Neural cell (in vitro differentiated cells): ENCODE data around the gene SSC5D. TPM values are rescaled to one million over a fixed set of nuclear protein-coding genes. Genes with fewer than 3 reads are reported as not detected.

Source experiments
- H2AFZ ChIP-seq: fragments of 200-600, 300-800 bp; sonication (generic), shearing (Covaris generic); 2 replicates; pipeline ENCODE4 v1.6.0; 2014; ENCODE audit warnings: low read depth, mild to moderate bottlenecking, antibody characterized with exemption, low read length, moderate library complexity
- H3F3A ChIP-seq: fragments of 200-600 bp; shearing (Covaris generic); 2 replicates; pipeline ENCODE4 v1.6.1; 2016; ENCODE audit warnings: mild to moderate bottlenecking, moderate library complexity, mixed read lengths, antibody characterized with exemption, low read length; ENCODE audit not compliant: insufficient read depth, poor library complexity, severe bottlenecking
- H3K27ac ChIP-seq: fragments of 200-600, 300-800 bp; sonication (generic), shearing (Covaris generic); 2 replicates; pipeline ENCODE4 v1.5.1; 2014; ENCODE audit warnings: mild to moderate bottlenecking, low read length, moderate library complexity
- H3K27me3 ChIP-seq: fragments of 300-800, 200-600 bp; sonication (generic), shearing (Covaris generic); 2 replicates; pipeline ENCODE4 v1.6.0; 2014; ENCODE audit warnings: mild to moderate bottlenecking, low read depth, low read length, moderate library complexity; ENCODE audit not compliant: insufficient read depth
- H3K36me3 ChIP-seq: fragments of 300-800, 200-600 bp; sonication (generic), shearing (Covaris generic); 2 replicates; pipeline ENCODE4 v1.5.1; 2014; ENCODE audit warnings: mild to moderate bottlenecking, antibody characterized with exemption, low read length, moderate library complexity; ENCODE audit not compliant: insufficient read depth
- H3K4me2 ChIP-seq: fragments of 300-800, 200-600 bp; sonication (generic), shearing (Covaris generic); 2 replicates; pipeline ENCODE4 v1.6.0; 2014; ENCODE audit warnings: mild to moderate bottlenecking, low read length
- H3K4me3 ChIP-seq: fragments of 300-800, 200-600 bp; sonication (generic), shearing (Covaris generic); 2 replicates; pipeline ENCODE4 v1.5.1; 2014; ENCODE audit warnings: mild to moderate bottlenecking, low read length, moderate library complexity
- H3K79me2 ChIP-seq: fragments of 200-600 bp; shearing (Covaris generic); replicated peaks from 2 replicates; pipeline ENCODE4 v1.6.0; 2014; ENCODE audit warnings: mild to moderate bottlenecking, low read length, moderate library complexity; ENCODE audit not compliant: insufficient read depth
- H3K9ac ChIP-seq: fragments of 300-800, 200-600 bp; sonication (generic), shearing (Covaris generic); 2 replicates; pipeline ENCODE4 v1.6.1; 2016; ENCODE audit warnings: mild to moderate bottlenecking, low read length, mixed read lengths
- H3K9me2 ChIP-seq: fragments of 200-600 bp; shearing (Covaris generic); 2 replicates; pipeline ENCODE4 v1.6.1; 2016; ENCODE audit warnings: mild to moderate bottlenecking, low read length, mixed read lengths; ENCODE audit not compliant: insufficient read depth
- H3K9me3 ChIP-seq: fragments of 200-600, 300-800 bp; sonication (generic), shearing (Covaris generic); 2 replicates; pipeline ENCODE4 v1.6.1; 2016; ENCODE audit warnings: mild to moderate bottlenecking, mixed run types, low read length, moderate library complexity, mixed read lengths
- H4K20me1 ChIP-seq: fragments of 200-600 bp; shearing (Covaris generic); 2 replicates; pipeline ENCODE4 v1.6.1; 2016; ENCODE audit warnings: mild to moderate bottlenecking, mixed run types; ENCODE audit not compliant: insufficient read depth
- CTCF ChIP-seq: fragments of 450-650 bp; IDR thresholded peaks from 2 replicates; pipeline ENCODE4 v1.5.1; 2014; ENCODE audit warnings: antibody characterized with exemption, mild to moderate bottlenecking, moderate library complexity; ENCODE audit not compliant: poor library complexity, severe bottlenecking
- EP300 ChIP-seq: fragments of 450-650 bp; conservative IDR thresholded peaks from 2 replicates; pipeline ENCODE4 v1.6.1; 2014; ENCODE audit warnings: antibody characterized with exemption, mild to moderate bottlenecking, moderate library complexity; ENCODE audit not compliant: poor library complexity, severe bottlenecking
- EZH2 ChIP-seq: fragments of 200-600, 300-800 bp; shearing (Covaris generic), sonication (generic); IDR thresholded peaks from 2 replicates; pipeline ENCODE4 v1.6.1; 2014; ENCODE audit warnings: antibody characterized with exemption, low read length, borderline replicate concordance, mild to moderate bottlenecking; ENCODE audit not compliant: insufficient read depth, poor library complexity, severe bottlenecking
- MXI1 ChIP-seq: fragments of 450-650 bp; conservative IDR thresholded peaks from 2 replicates; pipeline ENCODE4 v1.6.1; 2014; ENCODE audit warnings: antibody characterized with exemption, mild to moderate bottlenecking; ENCODE audit not compliant: poor library complexity, severe bottlenecking
- POLR2AphosphoS5 ChIP-seq: IDR thresholded peaks from 2 replicates; pipeline ENCODE4 v1.6.1; 2012
- RAD21 ChIP-seq: fragments of 450-650 bp; conservative IDR thresholded peaks from 2 replicates; pipeline ENCODE4 v1.6.1; 2014; ENCODE audit warnings: antibody characterized with exemption, mild to moderate bottlenecking, moderate library complexity
- SMC3 ChIP-seq: fragments of 450-650 bp; conservative IDR thresholded peaks from 2 replicates; pipeline ENCODE4 v1.6.1; 2014; ENCODE audit warnings: antibody characterized with exemption, mild to moderate bottlenecking, moderate library complexity; ENCODE audit not compliant: poor library complexity
- TAF1 ChIP-seq: IDR thresholded peaks from 2 replicates; pipeline ENCODE4 v1.6.1; 2012; ENCODE audit warnings: low read depth
- polyA plus RNA-seq: library from polyadenylated mRNA; depleted of rRNA; stranded (reverse); fragments of >200 nt; gene quantifications from 2 replicates; pipeline ENCODE4 v1.2.3, GENCODE V29; 2014
- TF ChIP-seq, protein P1 (sequence below): IDR thresholded peaks from 2 replicates; pipeline ENCODE4 v1.6.1; 2012; ENCODE audit warnings: borderline replicate concordance

SSC5D gene
- polyA plus RNA-seq, 1 donor from 2014 or later, result 0.45 TPM

GRCh38 chr19:55482967-55483705 lies 5.1 kb upstream of the SSC5D start:
- no peaks in the 10 kb centered on the region for H4K20me1 ChIP-seq
- no peaks in the 10 kb centered on the region for H3K27me3 ChIP-seq
- H3K4me2 ChIP-seq, result no peak overlapping the region
- H3K9me3 ChIP-seq, result no peaks in the 10 kb centered on the region
- no peak overlapping the region for H2AFZ ChIP-seq
- no peak overlapping the region for H3K4me3 ChIP-seq
- H3K9me2 ChIP-seq, result no peaks in the 10 kb centered on the region
- H3K36me3 ChIP-seq, result no peaks in the 10 kb centered on the region
- H3K9ac ChIP-seq, result no peak overlapping the region
- no peak for TF ChIP-seq TAF1
- TF ChIP-seq POLR2AphosphoS5, result no peak
- TF ChIP-seq EP300, result no peak
- TF ChIP-seq, protein P1, sequence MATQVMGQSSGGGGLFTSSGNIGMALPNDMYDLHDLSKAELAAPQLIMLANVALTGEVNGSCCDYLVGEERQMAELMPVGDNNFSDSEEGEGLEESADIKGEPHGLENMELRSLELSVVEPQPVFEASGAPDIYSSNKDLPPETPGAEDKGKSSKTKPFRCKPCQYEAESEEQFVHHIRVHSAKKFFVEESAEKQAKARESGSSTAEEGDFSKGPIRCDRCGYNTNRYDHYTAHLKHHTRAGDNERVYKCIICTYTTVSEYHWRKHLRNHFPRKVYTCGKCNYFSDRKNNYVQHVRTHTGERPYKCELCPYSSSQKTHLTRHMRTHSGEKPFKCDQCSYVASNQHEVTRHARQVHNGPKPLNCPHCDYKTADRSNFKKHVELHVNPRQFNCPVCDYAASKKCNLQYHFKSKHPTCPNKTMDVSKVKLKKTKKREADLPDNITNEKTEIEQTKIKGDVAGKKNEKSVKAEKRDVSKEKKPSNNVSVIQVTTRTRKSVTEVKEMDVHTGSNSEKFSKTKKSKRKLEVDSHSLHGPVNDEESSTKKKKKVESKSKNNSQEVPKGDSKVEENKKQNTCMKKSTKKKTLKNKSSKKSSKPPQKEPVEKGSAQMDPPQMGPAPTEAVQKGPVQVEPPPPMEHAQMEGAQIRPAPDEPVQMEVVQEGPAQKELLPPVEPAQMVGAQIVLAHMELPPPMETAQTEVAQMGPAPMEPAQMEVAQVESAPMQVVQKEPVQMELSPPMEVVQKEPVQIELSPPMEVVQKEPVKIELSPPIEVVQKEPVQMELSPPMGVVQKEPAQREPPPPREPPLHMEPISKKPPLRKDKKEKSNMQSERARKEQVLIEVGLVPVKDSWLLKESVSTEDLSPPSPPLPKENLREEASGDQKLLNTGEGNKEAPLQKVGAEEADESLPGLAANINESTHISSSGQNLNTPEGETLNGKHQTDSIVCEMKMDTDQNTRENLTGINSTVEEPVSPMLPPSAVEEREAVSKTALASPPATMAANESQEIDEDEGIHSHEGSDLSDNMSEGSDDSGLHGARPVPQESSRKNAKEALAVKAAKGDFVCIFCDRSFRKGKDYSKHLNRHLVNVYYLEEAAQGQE, result no peak
- TF ChIP-seq SMC3, result no peak
- TF ChIP-seq MXI1, result no peak
- TF ChIP-seq EZH2, result no peak
- TF ChIP-seq CTCF, result no peak
- no peak for TF ChIP-seq RAD21
- H3F3A ChIP-seq, result no peaks in the 10 kb centered on the region
- H3K79me2 ChIP-seq, result peaks cover 15% of the 10 kb centered on the region
- no peak overlapping the region for H3K27ac ChIP-seq

DNA sequence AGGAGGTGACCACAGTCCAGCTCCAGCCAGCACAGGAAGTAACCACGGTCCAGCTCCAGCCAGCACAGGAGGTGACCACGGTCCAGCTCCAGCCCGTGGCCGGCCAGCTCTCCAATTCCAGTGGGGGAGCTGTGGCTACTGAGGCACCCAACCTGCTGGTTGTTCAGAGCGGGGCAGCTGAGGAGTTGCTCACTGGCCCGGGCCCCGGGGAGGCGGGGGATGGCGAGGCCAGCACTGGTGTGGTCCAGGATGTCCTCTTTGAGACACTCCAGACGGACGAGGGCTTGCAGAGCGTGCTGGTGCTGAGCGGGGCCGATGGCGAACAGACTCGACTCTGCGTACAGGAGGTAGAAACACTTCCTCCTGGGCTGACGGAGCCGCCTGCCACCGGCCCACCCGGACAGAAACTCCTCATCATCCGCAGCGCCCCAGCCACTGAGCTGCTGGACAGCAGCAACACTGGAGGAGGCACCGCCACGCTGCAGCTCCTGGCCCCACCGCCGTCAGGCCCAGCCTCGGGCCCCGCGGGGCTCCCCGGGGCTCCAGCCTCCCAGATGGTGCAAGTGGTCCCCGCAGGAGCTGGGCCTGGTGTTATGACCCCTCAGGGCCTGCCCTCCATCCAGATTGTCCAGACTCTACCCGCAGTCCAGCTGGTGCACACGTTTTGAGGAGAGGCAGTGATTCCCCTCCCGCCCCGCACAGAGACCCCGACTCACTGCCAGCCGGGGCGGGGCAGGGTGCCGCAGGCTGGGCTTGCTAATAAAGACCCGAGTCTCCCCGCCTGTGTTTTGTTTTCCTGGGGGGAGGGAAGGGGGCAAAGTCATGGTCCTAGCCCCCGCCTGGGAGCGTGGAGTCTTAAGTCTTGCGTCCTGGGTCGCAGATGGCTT lies 4.3 kb upstream of the SSC5D start:
- peaks cover 14% of the 10 kb centered on the region for H3K79me2 ChIP-seq
- peak overlapping the region; percentile 95 for H3K9ac ChIP-seq
- H4K20me1 ChIP-seq, result no peaks in the 10 kb centered on the region
- peak overlapping the region; percentile 90 for H3K4me3 ChIP-seq
- H3K9me3 ChIP-seq, result no peaks in the 10 kb centered on the region
- TF ChIP-seq CTCF (no peak), SMC3 (no peak), MXI1 (no peak), EZH2 (no peak), TAF1 (no peak), RAD21 (no peak), POLR2AphosphoS5 (no peak), EP300 (no peak)
- TF ChIP-seq, protein P1, result no peak
- no peaks in the 10 kb centered on the region for H3K27me3 ChIP-seq
- H2AFZ ChIP-seq, result no peak overlapping the region
- no peaks in the 10 kb centered on the region for H3K36me3 ChIP-seq
- H3K9me2 ChIP-seq, result no peaks in the 10 kb centered on the region
- H3K4me2 ChIP-seq, result peak overlapping the region; percentile 84
- peak overlapping the region; percentile 87 for H3K27ac ChIP-seq
- H3F3A ChIP-seq, result no peaks in the 10 kb centered on the region
